ENCODE measurements around the gene SKAP1.
A peak's percentile ranks its signal among the peaks of the same experiment; 100 is the strongest.

The SKAP1 gene

DNA sequence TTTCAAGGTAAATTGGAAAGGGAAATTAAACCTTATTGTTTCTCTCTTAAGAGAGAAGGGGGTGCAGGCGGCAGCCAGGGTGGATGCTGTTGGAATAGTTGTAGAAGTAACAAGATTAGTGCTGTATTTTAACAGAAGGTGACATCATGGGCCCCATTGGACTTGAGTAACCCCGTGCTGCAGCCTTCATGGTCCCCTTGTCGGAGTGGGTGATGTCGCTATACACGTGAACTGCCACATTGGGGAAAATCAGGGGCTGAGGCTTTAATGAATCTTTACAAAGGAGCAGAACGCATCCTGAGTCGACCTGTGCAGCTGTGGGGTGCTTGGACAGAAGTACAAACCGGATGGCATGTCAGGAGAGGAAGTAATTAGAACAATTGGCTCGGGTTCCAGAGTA, 319.3 kb downstream of the SKAP1 start:
- Histone ChIP-seq H3K9me3 (ENCODE audit: insufficient read depth, low read depth, low read length) (no peaks in the 10 kb centered on the region), H3K27ac (ENCODE audit: low read depth, low read length) (no peak overlapping the region), H3K36me3 (ENCODE audit: insufficient read depth, low read length) (peaks cover 19% of the 10 kb centered on the region), H3K4me3 (ENCODE audit: low read length) (no peak overlapping the region), H3K27me3 (ENCODE audit: insufficient read depth, low read length) (no peaks in the 10 kb centered on the region), H3K9ac (ENCODE audit: low read depth, low read length) (no peak overlapping the region), H3K4me1 (ENCODE audit: insufficient read depth, low read length) (no peaks in the 10 kb centered on the region)
- WGBS: 93% methylated on average over 9 of the region's 9 CpGs

DNA sequence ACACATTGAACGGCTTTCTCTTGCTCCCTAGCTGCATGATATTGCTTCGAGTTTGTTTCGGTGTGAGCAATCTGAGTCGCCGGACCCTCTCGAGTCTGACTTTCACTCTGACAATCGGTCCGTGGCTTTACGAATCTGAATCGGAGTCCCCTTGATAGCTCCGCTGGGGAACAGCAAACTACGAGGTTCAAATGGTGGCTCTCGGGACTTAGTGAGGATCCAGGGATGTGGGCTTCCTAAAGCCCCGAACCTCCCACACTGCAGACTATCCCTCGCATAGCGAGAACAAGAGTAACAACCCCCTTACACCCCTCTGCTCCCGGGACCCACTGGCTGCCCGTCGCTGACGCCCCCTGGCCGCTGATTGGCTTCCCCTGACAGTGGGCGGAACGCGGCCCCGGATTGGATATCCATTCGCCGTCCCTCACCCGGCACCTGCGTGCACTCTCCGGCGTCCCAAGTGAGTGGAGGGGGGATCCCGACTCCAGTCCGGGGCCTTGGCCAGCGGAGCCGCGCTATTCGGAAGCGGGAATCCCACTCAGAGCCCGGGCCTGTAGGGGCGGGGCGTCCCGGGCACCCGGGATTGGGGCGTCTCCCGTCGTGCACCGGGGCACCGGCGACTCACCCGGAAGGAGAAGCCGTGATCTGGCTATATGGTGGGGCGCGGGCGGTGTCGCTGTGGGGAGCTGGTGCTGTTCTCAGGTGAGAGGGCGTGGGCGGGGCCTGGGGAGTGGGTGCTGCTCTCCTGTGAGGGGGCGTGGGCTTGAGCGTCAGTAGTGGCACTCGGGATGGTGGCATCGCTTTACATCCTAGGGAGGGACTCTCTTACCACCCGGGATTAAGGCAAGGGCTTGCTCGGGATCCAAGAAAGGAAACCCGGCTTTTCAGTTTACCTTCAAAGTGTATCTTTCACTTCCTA, 322.6 kb downstream of the SKAP1 start, which contains the start of gene SNX11:
Gene SNX11 (plus strand): TSS at position 630 of the 919 bp plus-strand sequence. CDS start 4,278 bp downstream, outside the sequence.
- 1% methylated on average over 64 of the region's 64 CpGs for WGBS
- Histone ChIP-seq H3K9ac (ENCODE audit: low read depth, low read length) (peak within 1 kb of the TSS; percentile 85), H3K27ac (ENCODE audit: low read depth, low read length) (peak within 1 kb of the TSS; percentile 86; the same call in 1 of the 2 replicates), H3K36me3 (ENCODE audit: insufficient read depth, low read length) (peaks cover 4% of the 10 kb centered on the region; the same call in 1 of the 2 replicates), H3K27me3 (ENCODE audit: insufficient read depth, low read length) (no peaks in the 10 kb centered on the region), H3K4me1 (ENCODE audit: insufficient read depth, low read length) (no peaks in the 10 kb centered on the region), H3K9me3 (ENCODE audit: insufficient read depth, low read depth, low read length) (no peaks in the 10 kb centered on the region), H3K4me3 (ENCODE audit: low read length) (peak within 1 kb of the TSS; percentile 92)

DNA sequence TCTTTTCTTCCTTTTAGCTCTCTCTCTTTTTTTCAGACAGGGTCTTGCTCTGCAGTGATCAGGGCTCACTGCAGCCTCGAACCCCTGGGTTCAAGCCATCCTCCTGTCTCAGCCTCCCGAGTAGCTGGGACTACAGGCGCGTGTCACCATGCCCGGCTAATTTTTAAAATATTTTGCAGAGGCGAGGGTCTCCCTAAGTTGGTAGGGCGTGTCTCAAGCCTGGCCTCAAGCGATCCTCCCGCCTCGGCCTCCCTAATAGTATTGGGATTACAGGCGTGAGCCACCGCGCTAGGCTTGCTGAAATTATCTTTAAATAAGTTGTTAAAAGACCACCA, 323.2 kb downstream of the SKAP1 start:
- no peaks in the 10 kb centered on the region for H3K9me3 ChIP-seq (ENCODE audit: insufficient read depth, low read depth, low read length)
- no peaks in the 10 kb centered on the region for H3K4me1 ChIP-seq (ENCODE audit: insufficient read depth, low read length)
- H3K27ac ChIP-seq (ENCODE audit: low read depth, low read length): peak overlapping the region; percentile 86; the same call in 1 of the 2 replicates
- 55% methylated on average over 13 of the region's 13 CpGs for WGBS
- peak overlapping the region; percentile 85 for H3K9ac ChIP-seq (ENCODE audit: low read depth, low read length)
- H3K4me3 ChIP-seq (ENCODE audit: low read length): peak overlapping the region; percentile 92
- no peaks in the 10 kb centered on the region for H3K27me3 ChIP-seq (ENCODE audit: insufficient read depth, low read length)
- no peaks in the 10 kb centered on the region for H3K36me3 ChIP-seq (ENCODE audit: insufficient read depth, low read length)

DNA sequence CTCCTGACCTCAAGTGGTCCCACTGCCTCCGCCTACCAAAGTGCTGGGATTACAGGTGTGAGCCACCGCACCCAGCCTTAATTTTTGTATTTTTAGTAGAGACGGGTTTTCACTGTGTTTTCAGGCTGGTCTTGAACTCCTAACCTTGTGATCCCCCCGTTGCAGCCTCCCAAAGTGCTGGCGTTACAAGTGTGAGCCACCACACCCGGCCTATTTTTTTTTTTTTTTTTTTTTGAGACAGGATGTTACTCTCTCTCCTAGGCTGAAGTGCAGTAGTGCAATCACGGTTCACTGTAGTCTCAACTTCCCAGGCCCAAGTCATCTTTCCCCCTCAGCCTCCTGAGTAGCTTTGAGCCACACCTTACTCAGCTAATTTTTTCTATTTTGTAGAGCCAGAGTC, 325.6 kb downstream of the SKAP1 start:
- peaks cover 3% of the 10 kb centered on the region; the same call in 1 of the 2 replicates for H3K4me1 ChIP-seq (ENCODE audit: insufficient read depth, low read length)
- H3K9me3 ChIP-seq (ENCODE audit: insufficient read depth, low read depth, low read length): no peaks in the 10 kb centered on the region
- H3K9ac ChIP-seq (ENCODE audit: low read depth, low read length): no peak overlapping the region
- no peaks in the 10 kb centered on the region for H3K36me3 ChIP-seq (ENCODE audit: insufficient read depth, low read length)
- 91% methylated on average over 7 of the region's 7 CpGs for WGBS
- H3K27ac ChIP-seq (ENCODE audit: low read depth, low read length): no peak overlapping the region
- no peaks in the 10 kb centered on the region for H3K27me3 ChIP-seq (ENCODE audit: insufficient read depth, low read length)
- no peak overlapping the region for H3K4me3 ChIP-seq (ENCODE audit: low read length)

DNA sequence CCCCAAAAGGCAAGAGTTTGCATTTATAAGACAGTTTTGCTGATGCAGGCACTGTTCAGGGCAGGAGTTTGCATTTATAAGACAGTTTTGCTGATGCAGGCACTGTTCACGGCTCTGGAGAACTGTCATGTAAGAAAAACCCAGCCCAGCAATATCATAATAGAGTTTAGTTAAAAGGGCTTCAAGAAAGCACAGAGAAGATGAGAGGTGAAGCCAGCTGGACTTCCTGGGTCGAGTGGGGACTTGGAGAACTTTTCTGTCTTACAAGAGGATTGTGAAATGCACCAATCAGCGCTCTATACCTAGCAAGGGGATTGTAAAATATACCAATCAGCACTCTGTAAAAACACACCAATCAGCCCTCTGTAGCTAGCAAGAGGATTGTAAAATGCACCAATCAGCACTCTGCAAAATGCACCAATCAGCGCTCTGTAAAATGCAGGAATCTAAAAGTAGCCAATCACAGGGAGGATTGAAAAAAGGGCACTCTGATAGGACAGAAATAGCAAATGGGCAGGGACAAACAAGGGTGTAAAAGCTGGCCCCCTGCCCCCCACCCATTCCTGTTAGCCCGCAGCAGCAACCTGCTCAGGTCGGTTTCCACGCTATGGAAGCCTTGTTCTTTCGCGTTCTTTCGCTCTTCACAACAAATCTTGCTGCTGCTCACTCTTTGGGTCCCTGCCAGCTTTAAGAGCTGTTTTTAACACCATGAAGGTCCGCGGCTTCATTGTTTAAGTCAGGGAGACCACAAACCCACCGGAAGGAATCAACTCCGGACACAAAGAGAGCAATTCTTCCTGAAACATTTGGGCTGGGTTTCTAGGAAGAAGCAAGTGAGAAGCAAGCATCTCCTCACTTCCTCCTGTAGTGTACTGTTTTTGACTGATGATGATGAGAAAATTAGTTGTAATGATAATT, 327.0 kb downstream of the SKAP1 start:
- Histone ChIP-seq H3K27ac (ENCODE audit: low read depth, low read length) (no peak overlapping the region), H3K9ac (ENCODE audit: low read depth, low read length) (no peak overlapping the region), H3K4me1 (ENCODE audit: insufficient read depth, low read length) (peaks cover 4% of the 10 kb centered on the region; the same call in 1 of the 2 replicates), H3K9me3 (ENCODE audit: insufficient read depth, low read depth, low read length) (no peaks in the 10 kb centered on the region), H3K27me3 (ENCODE audit: insufficient read depth, low read length) (no peaks in the 10 kb centered on the region), H3K36me3 (ENCODE audit: insufficient read depth, low read length) (no peaks in the 10 kb centered on the region), H3K4me3 (ENCODE audit: low read length) (no peak overlapping the region)
- WGBS: 96% methylated on average over 14 of the region's 14 CpGs

DNA sequence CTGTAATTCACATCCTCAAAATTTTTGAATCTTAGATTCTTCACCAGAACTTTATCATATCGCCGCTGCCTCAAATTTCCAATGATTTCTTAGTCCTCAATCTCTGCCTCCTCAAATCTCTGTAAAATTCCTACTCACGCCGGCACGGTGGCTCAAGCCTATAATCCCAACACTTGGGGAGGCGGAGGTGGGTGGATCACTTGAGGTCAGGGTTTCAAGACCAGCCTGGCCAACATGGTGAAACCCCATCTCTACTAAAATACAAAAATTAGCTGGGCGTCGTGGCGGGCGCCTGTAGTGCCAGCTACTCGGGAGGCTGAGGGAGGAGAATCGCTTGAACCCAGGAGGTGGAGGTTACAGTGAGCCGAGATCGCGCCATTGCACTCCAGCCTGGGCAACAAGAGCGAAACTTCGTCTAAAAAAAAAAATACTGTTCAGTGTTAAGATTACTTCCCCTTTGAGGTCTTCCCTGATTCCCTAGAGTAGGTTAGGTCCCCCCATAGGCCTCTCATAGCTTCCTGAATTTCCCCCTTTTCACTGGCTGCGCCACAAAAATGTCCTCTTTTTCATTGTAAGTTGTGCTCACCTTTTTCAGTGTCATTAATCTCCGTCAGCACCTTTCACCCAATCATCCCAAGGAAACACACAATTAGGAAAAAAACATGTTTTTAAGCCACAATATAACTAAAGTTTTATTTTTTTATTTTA, 327.8 kb downstream of the SKAP1 start:
- no peaks in the 10 kb centered on the region for H3K27me3 ChIP-seq (ENCODE audit: insufficient read depth, low read length)
- no peak overlapping the region for H3K27ac ChIP-seq (ENCODE audit: low read depth, low read length)
- WGBS: 90% methylated on average over 19 of the region's 19 CpGs
- no peak overlapping the region for H3K9ac ChIP-seq (ENCODE audit: low read depth, low read length)
- H3K4me3 ChIP-seq (ENCODE audit: low read length): peak overlapping the region; percentile 80
- peaks cover 4% of the 10 kb centered on the region; the same call in 1 of the 2 replicates for H3K4me1 ChIP-seq (ENCODE audit: insufficient read depth, low read length)
- no peaks in the 10 kb centered on the region; the same call in 1 of the 2 replicates for H3K36me3 ChIP-seq (ENCODE audit: insufficient read depth, low read length)
- H3K9me3 ChIP-seq (ENCODE audit: insufficient read depth, low read depth, low read length): no peaks in the 10 kb centered on the region

DNA sequence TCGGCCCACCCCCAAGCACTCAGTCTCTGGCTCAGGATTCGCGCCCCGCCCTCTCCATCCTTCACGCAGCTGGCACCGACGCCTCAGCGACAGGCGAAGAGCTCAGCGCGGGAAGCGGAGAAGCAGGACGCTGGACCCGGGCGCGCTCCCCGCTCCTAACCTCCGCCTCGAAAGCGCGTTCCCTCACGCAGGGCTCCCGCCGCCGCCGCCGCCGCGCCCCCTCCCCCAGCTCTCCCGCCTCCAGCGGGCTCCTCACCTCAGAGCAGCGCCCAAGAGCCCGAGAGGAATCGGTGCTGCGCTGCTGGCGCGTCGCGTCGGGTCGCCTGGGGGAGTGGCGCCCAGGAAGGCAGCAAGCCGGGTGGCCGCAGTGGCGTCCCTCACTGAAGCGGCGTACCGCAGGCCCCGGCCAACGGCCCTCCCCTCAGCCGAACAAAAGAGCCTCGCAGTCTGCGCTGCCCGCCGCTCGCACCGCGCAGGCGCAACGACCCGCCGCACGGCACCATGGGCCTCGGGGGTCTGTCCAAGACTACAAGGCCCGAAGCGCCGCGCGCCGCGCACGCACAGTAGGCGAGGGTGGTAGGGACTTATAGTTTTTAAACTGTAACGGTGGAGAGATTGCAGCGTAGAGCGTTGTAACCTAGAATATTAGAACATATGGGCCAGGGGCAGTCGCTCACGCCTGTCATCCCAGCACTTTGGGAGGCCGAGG, 328.8 kb downstream of the SKAP1 start, which contains the start of gene CBX1:
Gene CBX1 (minus strand): TSS at position 467 of the 709 bp plus-strand sequence. CDS start 24,474 bp downstream, outside the sequence.
- H3K27ac ChIP-seq (ENCODE audit: low read depth, low read length): peak within 1 kb of the TSS; percentile 90
- H3K36me3 ChIP-seq (ENCODE audit: insufficient read depth, low read length): peaks cover 2% of the 10 kb centered on the region; the same call in 1 of the 2 replicates
- no peaks in the 10 kb centered on the region for H3K9me3 ChIP-seq (ENCODE audit: insufficient read depth, low read depth, low read length)
- H3K9ac ChIP-seq (ENCODE audit: low read depth, low read length): peak within 1 kb of the TSS; percentile 85
- H3K27me3 ChIP-seq (ENCODE audit: insufficient read depth, low read length): no peaks in the 10 kb centered on the region
- under 1% methylated on average over 79 of the region's 79 CpGs for WGBS
- peaks cover 4% of the 10 kb centered on the region; the same call in 1 of the 2 replicates for H3K4me1 ChIP-seq (ENCODE audit: insufficient read depth, low read length)
- H3K4me3 ChIP-seq (ENCODE audit: low read length): peak within 1 kb of the TSS; percentile 80

DNA sequence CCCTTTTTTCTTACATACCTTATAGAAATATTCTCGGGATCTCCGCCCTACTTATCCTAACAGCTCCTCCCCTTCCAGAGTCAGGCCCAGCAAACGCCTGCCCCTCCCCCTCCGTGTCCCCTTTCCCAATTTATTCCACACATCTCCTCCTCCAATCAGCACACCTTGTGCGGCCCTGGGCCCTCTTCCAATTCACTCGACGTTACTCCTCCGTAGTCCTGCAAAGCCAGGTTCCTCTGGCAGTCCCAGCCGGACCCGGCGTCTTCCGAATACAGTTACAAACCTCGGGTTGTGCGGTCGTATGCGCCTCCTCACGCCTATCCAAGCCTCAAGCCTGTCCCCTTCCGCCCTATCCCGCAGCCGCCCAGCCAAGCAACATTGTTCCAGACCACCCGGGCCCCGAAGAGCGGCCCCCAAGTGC, 329.4 kb downstream of the SKAP1 start:
- Histone ChIP-seq H3K36me3 (ENCODE audit: insufficient read depth, low read length) (peaks cover 5% of the 10 kb centered on the region; the same call in 1 of the 2 replicates), H3K4me1 (ENCODE audit: insufficient read depth, low read length) (peaks cover 4% of the 10 kb centered on the region; the same call in 1 of the 2 replicates), H3K9me3 (ENCODE audit: insufficient read depth, low read depth, low read length) (no peaks in the 10 kb centered on the region), H3K27me3 (ENCODE audit: insufficient read depth, low read length) (no peaks in the 10 kb centered on the region), H3K4me3 (ENCODE audit: low read length) (peak overlapping the region; percentile 80), H3K9ac (ENCODE audit: low read depth, low read length) (peak overlapping the region; percentile 85), H3K27ac (ENCODE audit: low read depth, low read length) (peak overlapping the region; percentile 90)
- under 1% methylated on average over 23 of the region's 23 CpGs for WGBS

DNA sequence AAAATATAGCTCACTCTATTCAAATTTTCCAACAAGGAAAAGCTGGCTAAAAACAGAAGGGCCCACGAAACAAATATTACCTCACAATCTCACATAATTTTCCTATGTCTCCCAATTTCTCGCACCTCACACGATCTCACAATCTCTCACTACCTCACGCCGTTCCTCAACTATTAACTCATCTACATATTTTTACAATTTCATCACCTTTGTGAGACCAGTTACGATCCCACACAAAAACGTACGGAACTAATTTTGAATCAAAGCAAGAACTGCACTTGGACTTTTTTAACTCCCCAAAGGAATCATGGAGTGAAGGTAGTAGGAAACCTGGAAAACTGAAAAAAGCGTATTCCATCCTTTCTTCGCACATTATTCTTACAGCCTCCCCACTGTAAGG, 329.9 kb downstream of the SKAP1 start:
- H3K27me3 ChIP-seq (ENCODE audit: insufficient read depth, low read length): no peaks in the 10 kb centered on the region
- H3K27ac ChIP-seq (ENCODE audit: low read depth, low read length): peak overlapping the region; percentile 90
- H3K9ac ChIP-seq (ENCODE audit: low read depth, low read length): peak overlapping the region; percentile 85
- 16% methylated on average over 10 of the region's 10 CpGs for WGBS
- peaks cover 4% of the 10 kb centered on the region; the same call in 1 of the 2 replicates for H3K4me1 ChIP-seq (ENCODE audit: insufficient read depth, low read length)
- H3K36me3 ChIP-seq (ENCODE audit: insufficient read depth, low read length): peaks cover 5% of the 10 kb centered on the region; the same call in 1 of the 2 replicates
- H3K9me3 ChIP-seq (ENCODE audit: insufficient read depth, low read depth, low read length): no peaks in the 10 kb centered on the region
- peak overlapping the region; percentile 80 for H3K4me3 ChIP-seq (ENCODE audit: low read length)

DNA sequence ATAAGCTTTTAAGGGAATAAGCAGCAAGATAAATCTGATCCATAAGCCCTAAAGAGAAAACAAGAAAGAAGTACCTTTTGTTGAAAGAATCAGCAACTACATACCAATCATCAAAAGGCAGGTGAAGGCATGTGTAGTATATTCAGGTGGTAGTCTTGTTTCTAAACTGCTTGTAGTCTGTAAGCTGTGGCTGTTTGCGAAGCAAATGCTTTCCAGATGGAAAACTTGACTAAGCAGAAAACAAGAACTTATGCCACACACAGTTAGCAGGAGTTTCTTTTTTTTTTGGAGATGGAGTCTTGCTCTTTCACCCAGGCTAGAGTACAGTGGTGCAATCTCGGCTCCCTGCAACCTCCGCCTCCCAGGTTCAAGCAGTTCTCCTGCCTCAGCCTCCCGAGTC, 334.4 kb downstream of the SKAP1 start:
- Histone ChIP-seq H3K27me3 (ENCODE audit: insufficient read depth, low read length) (no peaks in the 10 kb centered on the region), H3K9ac (ENCODE audit: low read depth, low read length) (no peak overlapping the region), H3K4me1 (ENCODE audit: insufficient read depth, low read length) (peaks cover 4% of the 10 kb centered on the region; the same call in 1 of the 2 replicates), H3K4me3 (ENCODE audit: low read length) (no peak overlapping the region), H3K27ac (ENCODE audit: low read depth, low read length) (no peak overlapping the region), H3K9me3 (ENCODE audit: insufficient read depth, low read depth, low read length) (no peaks in the 10 kb centered on the region), H3K36me3 (ENCODE audit: insufficient read depth, low read length) (peaks cover 14% of the 10 kb centered on the region)
- 96% methylated on average over 4 of the region's 4 CpGs for WGBS

Measured in HUES64 (cell line).